Measurements from ENCODE around the gene TRIM47. TPM values are rescaled to one million over a fixed set of nuclear protein-coding genes. Genes with fewer than 3 reads are reported as not detected.

The TRIM47 gene
- total and polyA plus RNA-seq, 2 of the 13 experiments (the other 11 are each of a cell fraction or from before 2014, with no cell fraction given) = 33.5 to 82.0 TPM

GRCh38 chr17:75892556-75893224, 14.3 kb upstream of the TRIM47 start (continued):
- TF ChIP-seq ZNF574 (CRISPR knock-in tag; IDR thresholded peaks at IDR 0.05) (peak; percentile 52; the same call in 1 of the 2 replicates), ZNF142 (CRISPR knock-in tag; IDR thresholded peaks at IDR 0.05) (no peak), ZNF225 (CRISPR knock-in tag; IDR thresholded peaks at IDR 0.05) (peak; percentile 41; the same call in 1 of the 2 replicates), NFIC (IDR thresholded peaks at IDR 0.05; ENCODE audit: low read length) (no peak), ARNTL (CRISPR knock-in tag; IDR thresholded peaks at IDR 0.05) (peak; percentile 90), ZNF281 (CRISPR knock-in tag; IDR thresholded peaks at IDR 0.05; ENCODE audit: borderline replicate concordance) (peak; percentile 42; the same call in 1 of the 2 replicates), ZFX (CRISPR knock-in tag; IDR thresholded peaks at IDR 0.05; ENCODE audit: low read depth) (peak; percentile 99), ZBTB7A (CRISPR knock-in tag; IDR thresholded peaks at IDR 0.05) (peak; percentile 70), CREM (IDR thresholded peaks at IDR 0.05) (no peak), CREM (CRISPR knock-in tag; IDR thresholded peaks at IDR 0.05) (0 out of 2 replicates have a peak, but pooled peaks have one; percentile 3), FOXJ3 (CRISPR knock-in tag; IDR thresholded peaks at IDR 0.05; ENCODE audit: borderline replicate concordance) (0 out of 2 replicates have a peak, but pooled peaks have one; percentile 16), ZNF83 (CRISPR knock-in tag; IDR thresholded peaks at IDR 0.05; ENCODE audit: borderline replicate concordance) (0 out of 2 replicates have a peak, but pooled peaks have one; percentile 68), HES4 (CRISPR knock-in tag; IDR thresholded peaks at IDR 0.05; ENCODE audit: borderline replicate concordance) (no peak), SP4 (CRISPR knock-in tag; IDR thresholded peaks at IDR 0.05) (peak; percentile 10; the same call in 1 of the 2 replicates), PPARG (CRISPR knock-in tag; conservative IDR thresholded peaks at IDR 0.05) (peak; percentile 47; the same call in 1 of the 2 replicates), FOXK2 (IDR thresholded peaks at IDR 0.05) (peak; percentile 31; the same call in 1 of the 2 replicates), MTF2 (CRISPR knock-in tag; IDR thresholded peaks at IDR 0.05; ENCODE audit: borderline replicate concordance) (no peak), ZNF431 (CRISPR knock-in tag; IDR thresholded peaks at IDR 0.05; ENCODE audit: borderline replicate concordance, low read depth) (no peak)

Data from HepG2 (cell line).